GM06990 (cell line): Measurements from ENCODE around the gene SYNE4.

Source experiments
- DNase-seq: peaks from one replicate; pipeline ENCODE4 v3.0.0-alpha.2; 2011; ENCODE audit not compliant: insufficient read length; ENCODE audit errors: extremely low read depth
- H3K27me3 ChIP-seq: replicated peaks from 2 replicates; pipeline ENCODE4 v1.6.0; 2011; ENCODE audit warnings: low read length; ENCODE audit not compliant: control insufficient read depth, insufficient read depth
- H3K36me3 ChIP-seq: 2 replicates; pipeline ENCODE4 v1.5.1; 2011; ENCODE audit warnings: low read length; ENCODE audit not compliant: control insufficient read depth, insufficient read depth
- H3K4me3 ChIP-seq: replicated peaks from 2 replicates; pipeline ENCODE4 v1.5.1; 2011; ENCODE audit warnings: low read depth, mild to moderate bottlenecking, control low read depth, low read length
- TF ChIP-seq, protein P1 (sequence below): IDR thresholded peaks from 2 replicates; pipeline ENCODE4 v1.5.1; 2011; ENCODE audit warnings: low read length, control low read depth, mild to moderate bottlenecking, inconsistent platforms; ENCODE audit not compliant: insufficient read depth, poor library complexity, severe bottlenecking

SYNE4 gene

DNA sequence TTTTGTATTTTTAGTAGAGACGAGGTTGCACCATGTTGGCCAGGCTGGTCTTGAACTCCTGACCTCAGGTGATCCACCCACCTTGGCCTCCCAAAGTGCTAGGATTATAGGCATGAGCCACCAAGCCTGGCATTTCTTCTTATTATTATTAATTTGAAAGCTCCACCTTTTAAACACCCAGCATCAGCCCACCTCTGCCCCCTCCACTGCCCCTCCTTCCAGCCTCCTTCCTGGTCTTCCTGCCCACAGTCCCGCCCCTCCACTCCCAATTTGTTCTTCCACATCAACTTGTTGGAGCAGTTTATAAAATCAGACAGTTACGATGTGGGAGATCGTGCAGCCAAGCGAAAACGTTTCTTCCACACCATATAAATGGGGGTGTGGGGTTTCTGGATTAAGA is 31.9 kb upstream of the SYNE4 start:
- Histone ChIP-seq H3K27me3 (no peaks in the 10 kb centered on the region), H3K36me3 (peaks cover 3% of the 10 kb centered on the region), H3K4me3 (no peak overlapping the region)
- TF ChIP-seq, protein P1, sequence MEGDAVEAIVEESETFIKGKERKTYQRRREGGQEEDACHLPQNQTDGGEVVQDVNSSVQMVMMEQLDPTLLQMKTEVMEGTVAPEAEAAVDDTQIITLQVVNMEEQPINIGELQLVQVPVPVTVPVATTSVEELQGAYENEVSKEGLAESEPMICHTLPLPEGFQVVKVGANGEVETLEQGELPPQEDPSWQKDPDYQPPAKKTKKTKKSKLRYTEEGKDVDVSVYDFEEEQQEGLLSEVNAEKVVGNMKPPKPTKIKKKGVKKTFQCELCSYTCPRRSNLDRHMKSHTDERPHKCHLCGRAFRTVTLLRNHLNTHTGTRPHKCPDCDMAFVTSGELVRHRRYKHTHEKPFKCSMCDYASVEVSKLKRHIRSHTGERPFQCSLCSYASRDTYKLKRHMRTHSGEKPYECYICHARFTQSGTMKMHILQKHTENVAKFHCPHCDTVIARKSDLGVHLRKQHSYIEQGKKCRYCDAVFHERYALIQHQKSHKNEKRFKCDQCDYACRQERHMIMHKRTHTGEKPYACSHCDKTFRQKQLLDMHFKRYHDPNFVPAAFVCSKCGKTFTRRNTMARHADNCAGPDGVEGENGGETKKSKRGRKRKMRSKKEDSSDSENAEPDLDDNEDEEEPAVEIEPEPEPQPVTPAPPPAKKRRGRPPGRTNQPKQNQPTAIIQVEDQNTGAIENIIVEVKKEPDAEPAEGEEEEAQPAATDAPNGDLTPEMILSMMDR, result no peak
- no peak for DNase-seq

DNA sequence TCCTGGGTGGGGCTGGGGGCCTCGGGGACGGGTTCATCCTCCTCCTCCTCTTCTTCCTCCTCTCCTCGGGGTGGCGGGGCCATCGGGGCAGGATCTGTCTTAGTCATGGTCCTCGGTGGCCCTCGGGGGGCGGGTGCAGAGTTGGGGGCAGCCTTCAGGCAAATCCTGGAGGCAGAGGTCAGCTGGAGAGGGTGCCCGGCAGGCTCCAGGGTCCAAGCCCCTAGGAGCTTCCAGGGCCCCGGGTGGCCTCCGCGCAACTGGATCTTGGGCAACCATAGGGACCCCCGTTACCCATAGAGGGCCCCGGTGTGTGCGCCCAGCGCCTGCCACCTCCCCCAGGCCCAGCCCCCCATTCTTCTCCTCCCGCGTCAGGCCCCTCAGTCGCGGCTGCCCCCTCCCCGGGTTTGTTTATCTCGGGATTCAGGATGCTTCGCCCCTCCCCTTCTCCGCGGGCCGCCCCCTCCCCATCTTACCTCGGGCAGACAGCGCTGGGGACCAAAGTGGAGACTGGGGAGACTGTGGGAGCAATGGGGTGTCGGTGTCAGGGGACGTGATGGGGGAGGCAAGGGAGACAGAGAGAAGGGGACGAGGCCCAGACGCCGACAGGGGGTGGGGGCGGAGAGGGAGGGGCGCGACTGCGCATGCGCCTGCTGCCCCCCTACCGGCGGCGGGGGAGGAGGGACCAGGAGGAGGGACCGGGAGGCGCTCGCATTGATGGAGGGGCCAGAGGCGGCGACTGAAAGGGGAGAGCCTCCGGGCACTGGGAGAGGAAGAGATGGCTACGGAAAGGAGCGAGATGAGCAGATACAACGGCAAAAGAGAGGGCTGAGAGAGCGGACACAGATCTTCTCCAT is 23.9 kb upstream of the SYNE4 start, which contains the start of gene CLIP3:
TSS of gene CLIP3 (minus strand) at position 623 of the 854 bp plus-strand sequence. CDS start at position 107, 516 bp downstream.
- Histone ChIP-seq H3K4me3 (peak within 1 kb of the TSS; percentile 61), H3K27me3 (no peaks in the 10 kb centered on the region), H3K36me3 (peaks cover 2% of the 10 kb centered on the region; the same call in 1 of the 2 replicates)
- TF ChIP-seq, protein P1, result no peak
- DNase-seq, result peak; percentile 53

- H3K36me3 ChIP-seq, result peaks cover 2% of the 10 kb centered on the region; the same call in 1 of the 2 replicates
- TF ChIP-seq, protein P1, result no peak
Observed at GRCh38 chr19:36031308-36031707, 22.7 kb upstream of the SYNE4 start.

GRCh38 chr19:36030264-36031148 is 21.9 kb upstream of the SYNE4 start:
- no peaks in the 10 kb centered on the region for H3K27me3 ChIP-seq
- H3K36me3 ChIP-seq, result no peaks in the 10 kb centered on the region; the same call in none of the 2 replicates
- TF ChIP-seq, protein P1, result peak; percentile 50
- no peak for DNase-seq
- H3K4me3 ChIP-seq, result no peak overlapping the region

More at GRCh38 chr19:36031308-36031707, 22.7 kb upstream of the SYNE4 start:
- DNase-seq, result no peak
- H3K27me3 ChIP-seq, result no peaks in the 10 kb centered on the region
- H3K4me3 ChIP-seq, result no peak overlapping the region

- TF ChIP-seq, protein P1, result no peak
- Histone ChIP-seq H3K36me3 (peaks cover 3% of the 10 kb centered on the region), H3K4me3 (no peak overlapping the region), H3K27me3 (no peaks in the 10 kb centered on the region)
- no peak for DNase-seq
Observed at GRCh38 chr19:36028313-36029041, 19.9 kb upstream of the SYNE4 start.
